ENCODE measurements around the gene BRIP1.
"Not testable (repeated sequence)": the region's sequence is repeated elsewhere in the genome, so short reads cannot be mapped to it uniquely, and the experiment has no call there.

The BRIP1 gene

DNA sequence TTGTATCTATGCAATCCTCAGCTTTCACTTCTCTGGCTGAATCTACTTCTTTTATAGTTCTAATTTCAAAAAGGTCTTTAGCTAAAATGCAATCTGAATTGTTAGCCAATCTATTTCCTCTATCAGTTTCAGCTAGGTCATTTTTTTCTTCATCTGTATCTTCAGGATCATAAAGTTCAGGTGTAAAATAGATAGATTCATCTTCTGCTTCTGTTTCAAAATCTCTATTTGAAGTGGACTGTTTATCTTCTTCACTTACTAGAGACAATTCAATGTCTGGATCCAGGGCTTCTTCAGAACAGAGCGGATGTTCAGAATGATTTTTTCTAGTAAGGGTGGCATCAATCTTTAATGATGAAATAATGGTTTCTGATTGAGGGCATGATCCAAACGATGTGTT is 179.9 kb downstream of the BRIP1 start:
- TF ChIP-seq ZFX (IDR thresholded peaks at IDR 0.05; ENCODE audit: borderline replicate concordance): no peak
- TF ChIP-seq, protein P1, sequence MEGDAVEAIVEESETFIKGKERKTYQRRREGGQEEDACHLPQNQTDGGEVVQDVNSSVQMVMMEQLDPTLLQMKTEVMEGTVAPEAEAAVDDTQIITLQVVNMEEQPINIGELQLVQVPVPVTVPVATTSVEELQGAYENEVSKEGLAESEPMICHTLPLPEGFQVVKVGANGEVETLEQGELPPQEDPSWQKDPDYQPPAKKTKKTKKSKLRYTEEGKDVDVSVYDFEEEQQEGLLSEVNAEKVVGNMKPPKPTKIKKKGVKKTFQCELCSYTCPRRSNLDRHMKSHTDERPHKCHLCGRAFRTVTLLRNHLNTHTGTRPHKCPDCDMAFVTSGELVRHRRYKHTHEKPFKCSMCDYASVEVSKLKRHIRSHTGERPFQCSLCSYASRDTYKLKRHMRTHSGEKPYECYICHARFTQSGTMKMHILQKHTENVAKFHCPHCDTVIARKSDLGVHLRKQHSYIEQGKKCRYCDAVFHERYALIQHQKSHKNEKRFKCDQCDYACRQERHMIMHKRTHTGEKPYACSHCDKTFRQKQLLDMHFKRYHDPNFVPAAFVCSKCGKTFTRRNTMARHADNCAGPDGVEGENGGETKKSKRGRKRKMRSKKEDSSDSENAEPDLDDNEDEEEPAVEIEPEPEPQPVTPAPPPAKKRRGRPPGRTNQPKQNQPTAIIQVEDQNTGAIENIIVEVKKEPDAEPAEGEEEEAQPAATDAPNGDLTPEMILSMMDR (IDR thresholded peaks at IDR 0.05): no peak

DNA sequence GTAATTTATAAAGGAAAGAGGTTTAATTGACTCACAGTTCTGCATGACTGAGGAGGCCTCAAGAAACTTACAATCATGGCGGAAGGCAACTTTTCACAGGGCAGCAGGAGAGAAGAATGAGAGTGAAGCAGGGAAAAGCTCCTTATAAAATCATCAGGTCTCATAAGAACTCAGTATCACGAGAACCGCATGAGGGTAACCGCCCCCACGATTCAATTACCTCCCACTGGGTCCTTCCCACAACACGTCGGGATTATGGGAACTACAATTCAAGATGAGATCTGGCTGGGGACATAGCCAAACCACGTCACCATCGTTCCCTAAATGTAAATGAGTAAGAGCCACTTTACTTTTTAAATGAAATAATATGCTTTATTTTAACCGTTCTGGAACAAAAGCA is 182.4 kb downstream of the BRIP1 start:
- H3K27ac ChIP-seq: no peak overlapping the region
- TF ChIP-seq ZFX (IDR thresholded peaks at IDR 0.05; ENCODE audit: borderline replicate concordance): no peak
- TF ChIP-seq, protein P1 (IDR thresholded peaks at IDR 0.05): no peak

More for the DNA sequence above, 179.9 kb downstream of the BRIP1 start:
- H3K27ac ChIP-seq: no peak overlapping the region

DNA sequence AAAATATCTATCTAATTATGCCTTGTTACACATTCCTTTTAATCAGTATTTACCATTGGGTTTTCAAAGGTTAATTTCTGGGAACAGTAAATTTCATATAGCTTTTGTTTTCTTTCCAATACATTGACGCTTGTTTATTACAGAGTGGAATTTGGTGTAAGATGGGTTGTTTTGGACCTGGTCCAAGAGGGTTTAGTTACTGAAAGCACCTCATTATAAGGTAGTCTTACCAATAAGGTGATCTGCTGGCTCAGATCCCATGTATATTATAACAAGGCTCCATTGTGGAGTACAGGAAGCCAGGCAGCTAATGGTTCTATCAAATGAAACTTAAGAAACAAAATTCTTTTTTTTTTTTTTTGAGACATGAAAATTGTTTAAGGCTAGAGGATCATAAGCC is 185.0 kb downstream of the BRIP1 start:
- TF ChIP-seq, protein P1 (IDR thresholded peaks at IDR 0.05): no peak
- TF ChIP-seq ZFX (IDR thresholded peaks at IDR 0.05; ENCODE audit: borderline replicate concordance): no peak
- H3K27ac ChIP-seq: no peak overlapping the region

DNA sequence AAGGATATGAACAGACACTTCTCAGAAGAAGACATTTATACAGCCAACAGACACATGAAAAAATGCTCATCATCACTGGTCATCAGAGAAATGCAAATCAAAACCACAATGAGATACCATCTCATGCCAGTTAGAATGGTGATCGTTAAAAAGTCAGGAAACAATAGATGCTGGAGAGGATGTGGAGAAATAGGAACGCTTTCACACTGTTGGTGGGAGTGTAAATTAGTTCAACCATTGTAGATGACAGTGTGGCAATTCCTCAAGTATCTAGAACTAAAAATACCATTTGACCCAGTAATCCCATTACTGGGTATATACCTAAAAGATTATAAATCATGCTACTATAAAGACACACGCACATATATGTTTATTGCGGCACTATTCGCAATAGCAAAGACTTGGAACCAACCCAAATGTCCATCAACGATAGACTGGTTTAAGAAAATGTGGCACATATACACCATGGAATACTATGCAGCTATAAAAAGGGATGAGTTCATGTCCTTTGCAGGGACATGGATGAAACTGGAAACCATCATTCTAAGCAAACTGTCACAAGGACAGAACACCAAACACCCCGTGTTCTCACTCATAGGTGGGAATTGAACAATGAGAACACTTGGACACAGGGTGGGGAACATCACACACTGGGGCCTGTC is 186.0 kb downstream of the BRIP1 start:
- H3K27ac ChIP-seq: not testable (repeated sequence)

DNA sequence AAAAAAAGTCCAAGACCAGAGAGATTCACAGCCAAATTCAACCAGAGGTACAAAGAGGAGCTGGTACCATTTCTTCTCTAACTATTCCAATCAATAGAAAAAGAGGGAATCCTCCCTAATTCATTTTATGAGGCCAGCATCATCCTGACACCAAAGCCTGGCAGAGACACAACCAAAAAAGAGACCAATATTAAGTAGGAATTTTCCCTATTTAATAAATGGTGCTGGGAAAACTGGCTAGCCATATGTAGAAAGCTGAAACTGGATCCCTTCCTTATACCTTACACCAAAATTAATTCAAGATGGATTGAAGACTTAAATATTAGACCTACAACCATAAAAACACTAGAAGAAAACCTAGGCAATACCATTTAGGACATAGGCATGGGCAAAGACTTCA is 186.8 kb downstream of the BRIP1 start:
- not testable (repeated sequence) for H3K27ac ChIP-seq

DNA sequence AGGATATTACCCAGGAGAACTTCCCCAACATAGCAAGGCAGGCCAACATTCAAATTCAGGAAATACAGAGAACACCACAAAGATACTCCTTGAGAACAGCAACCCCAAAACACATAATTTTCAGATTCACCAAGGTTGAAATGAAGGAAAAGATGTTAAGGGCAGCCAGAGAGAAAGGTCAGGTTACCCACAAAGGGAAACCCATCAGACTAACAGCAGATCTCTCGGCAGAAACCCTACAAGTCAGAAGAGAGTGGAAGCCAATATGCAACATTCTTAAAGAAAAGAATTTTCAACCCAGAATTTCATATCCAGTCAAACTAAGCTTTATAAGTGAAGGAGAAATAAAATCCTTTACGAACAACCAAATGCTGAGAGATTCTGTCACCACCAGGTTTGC is 188.7 kb downstream of the BRIP1 start:
- H3K27ac ChIP-seq: not testable (repeated sequence)

DNA sequence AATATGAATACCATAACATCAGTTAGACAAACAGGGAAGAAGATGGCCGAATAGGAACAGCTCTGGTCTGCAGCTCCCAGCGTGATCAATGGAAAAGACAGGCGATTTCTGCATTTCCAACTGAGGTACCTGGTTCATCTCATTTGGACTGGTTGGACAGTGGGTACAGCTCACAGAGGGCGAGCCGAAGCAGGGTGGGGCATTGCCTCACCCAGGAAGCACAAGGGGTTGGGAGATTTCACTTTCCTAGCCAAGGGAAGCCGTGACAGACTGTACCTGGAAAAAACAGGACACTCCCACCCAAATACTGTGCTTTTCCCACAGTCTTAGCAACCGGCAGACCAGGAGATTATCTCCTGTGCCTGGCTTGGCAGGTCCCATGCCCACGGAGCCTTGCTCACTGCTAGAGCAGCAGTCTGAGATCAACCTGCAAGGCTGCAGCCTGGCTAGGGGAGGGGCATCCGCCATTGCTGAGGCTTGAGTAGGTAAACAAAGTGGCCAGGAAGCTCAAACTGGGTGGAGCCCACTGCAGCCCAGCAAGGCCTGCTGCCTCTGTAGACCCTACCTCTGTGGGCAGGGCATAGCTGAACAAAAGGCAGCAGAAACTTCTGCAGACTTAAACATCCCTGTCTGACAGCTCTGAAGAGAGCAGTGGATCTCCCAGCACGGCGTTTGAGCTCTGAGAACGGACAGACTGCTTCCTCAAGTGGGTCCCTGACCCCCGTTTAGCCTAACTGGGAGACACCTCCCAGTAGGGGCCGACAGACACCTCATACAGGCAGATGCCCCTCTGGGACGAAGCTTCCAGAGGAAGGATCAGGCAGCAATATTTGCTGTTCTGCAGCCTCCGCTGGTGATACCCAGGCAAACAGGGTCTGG is 190.1 kb downstream of the BRIP1 start:
- H3K27ac ChIP-seq: not testable (repeated sequence)

DNA sequence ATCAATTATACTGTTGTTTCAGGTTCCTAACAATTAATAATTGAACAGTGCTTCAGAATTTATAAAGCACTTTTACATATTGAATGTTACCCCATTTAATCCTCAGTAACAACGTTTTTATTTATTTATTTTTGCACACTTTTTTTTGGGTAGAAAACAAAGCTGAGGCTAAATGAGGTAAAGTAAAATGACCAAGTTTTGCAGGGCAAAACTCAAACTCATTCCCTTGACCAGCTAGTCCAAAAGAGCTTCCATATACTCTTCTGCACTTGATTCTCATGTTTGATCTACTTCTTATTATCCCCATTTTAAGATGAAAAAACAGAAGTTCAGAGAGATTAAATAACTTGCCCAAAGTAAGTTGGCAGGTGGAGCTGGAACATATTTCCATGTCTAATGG is 191.2 kb downstream of the BRIP1 start:
- TF ChIP-seq, protein P1 (IDR thresholded peaks at IDR 0.05): no peak
- no peak for TF ChIP-seq ZFX (IDR thresholded peaks at IDR 0.05; ENCODE audit: borderline replicate concordance)
- H3K27ac ChIP-seq: no peak overlapping the region

DNA sequence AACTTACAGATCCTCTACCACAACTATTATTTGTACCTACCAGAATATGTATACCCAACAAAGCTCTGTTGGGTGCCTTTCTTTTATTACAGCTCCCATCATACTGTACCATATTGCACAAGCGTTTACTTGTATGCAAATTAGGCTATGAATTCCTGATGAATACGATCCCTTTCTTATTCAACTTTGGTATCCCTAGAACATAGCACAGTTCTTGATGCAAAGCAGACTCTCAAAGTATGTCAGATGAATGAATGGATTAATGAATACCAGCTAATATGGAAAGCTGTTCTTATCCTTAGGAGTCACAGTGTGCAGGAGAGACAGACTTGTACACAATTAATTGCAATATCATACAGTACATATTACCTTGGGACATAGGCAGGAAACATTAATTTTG is 192.6 kb downstream of the BRIP1 start:
- H3K27ac ChIP-seq: no peak overlapping the region
- no peak for TF ChIP-seq ZFX (IDR thresholded peaks at IDR 0.05; ENCODE audit: borderline replicate concordance)
- TF ChIP-seq, protein P1 (IDR thresholded peaks at IDR 0.05): no peak
